HG03378 (cell line): ENCODE results near the gene MYO9B.

Source experiments
- ATAC-seq: cut with Tn5 transposase; IDR thresholded peaks from one replicate; pipeline ENCODE4 v1.9.1; 2021; ENCODE audit warnings: mild to moderate bottlenecking, moderate library complexity; ENCODE audit not compliant: unreplicated experiment

Gene MYO9B, protein sequence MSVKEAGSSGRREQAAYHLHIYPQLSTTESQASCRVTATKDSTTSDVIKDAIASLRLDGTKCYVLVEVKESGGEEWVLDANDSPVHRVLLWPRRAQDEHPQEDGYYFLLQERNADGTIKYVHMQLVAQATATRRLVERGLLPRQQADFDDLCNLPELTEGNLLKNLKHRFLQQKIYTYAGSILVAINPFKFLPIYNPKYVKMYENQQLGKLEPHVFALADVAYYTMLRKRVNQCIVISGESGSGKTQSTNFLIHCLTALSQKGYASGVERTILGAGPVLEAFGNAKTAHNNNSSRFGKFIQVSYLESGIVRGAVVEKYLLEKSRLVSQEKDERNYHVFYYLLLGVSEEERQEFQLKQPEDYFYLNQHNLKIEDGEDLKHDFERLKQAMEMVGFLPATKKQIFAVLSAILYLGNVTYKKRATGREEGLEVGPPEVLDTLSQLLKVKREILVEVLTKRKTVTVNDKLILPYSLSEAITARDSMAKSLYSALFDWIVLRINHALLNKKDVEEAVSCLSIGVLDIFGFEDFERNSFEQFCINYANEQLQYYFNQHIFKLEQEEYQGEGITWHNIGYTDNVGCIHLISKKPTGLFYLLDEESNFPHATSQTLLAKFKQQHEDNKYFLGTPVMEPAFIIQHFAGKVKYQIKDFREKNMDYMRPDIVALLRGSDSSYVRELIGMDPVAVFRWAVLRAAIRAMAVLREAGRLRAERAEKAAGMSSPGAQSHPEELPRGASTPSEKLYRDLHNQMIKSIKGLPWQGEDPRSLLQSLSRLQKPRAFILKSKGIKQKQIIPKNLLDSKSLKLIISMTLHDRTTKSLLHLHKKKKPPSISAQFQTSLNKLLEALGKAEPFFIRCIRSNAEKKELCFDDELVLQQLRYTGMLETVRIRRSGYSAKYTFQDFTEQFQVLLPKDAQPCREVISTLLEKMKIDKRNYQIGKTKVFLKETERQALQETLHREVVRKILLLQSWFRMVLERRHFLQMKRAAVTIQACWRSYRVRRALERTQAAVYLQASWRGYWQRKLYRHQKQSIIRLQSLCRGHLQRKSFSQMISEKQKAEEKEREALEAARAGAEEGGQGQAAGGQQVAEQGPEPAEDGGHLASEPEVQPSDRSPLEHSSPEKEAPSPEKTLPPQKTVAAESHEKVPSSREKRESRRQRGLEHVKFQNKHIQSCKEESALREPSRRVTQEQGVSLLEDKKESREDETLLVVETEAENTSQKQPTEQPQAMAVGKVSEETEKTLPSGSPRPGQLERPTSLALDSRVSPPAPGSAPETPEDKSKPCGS (N-terminal part only)

DNA sequence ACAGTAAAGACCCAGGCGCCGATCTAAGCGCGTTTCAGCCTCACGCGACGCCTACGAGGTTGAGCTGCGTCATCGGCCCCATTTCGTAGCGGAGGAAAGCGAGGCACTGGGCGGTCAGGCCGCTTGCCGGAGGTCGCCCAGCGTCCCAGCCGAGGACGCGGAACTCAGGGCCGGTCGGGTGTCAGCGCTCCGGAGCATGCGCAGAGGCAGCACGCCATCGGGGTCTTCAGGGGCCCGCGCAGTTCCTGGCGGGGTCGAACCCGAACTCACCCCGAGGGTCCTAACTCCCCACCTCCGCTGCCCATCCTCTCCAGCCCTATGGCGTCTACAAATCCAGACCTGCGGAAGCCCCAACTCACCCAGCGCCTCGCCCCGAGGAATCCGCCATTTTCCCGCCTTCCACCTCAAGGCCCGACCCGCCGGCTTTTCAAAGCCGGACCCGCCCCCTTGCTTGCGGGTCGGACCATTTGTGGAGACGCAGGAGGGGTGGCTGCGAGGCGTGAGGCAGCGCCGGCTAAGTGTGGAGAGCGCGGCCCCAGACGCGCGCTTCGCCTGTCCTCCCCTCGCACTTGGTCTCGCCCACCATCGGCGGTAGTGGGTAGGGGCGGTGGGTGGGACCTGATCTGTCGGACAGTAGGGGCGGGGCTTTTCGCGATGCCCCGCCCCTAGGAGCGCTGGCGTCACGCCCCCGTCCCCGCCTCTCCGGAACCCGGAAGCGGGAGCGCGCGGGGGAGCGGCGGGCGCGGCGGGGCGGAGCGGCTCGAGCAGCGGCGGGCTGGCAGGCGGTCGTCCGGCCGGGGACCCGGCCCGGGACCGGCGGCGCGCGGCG, at the start of gene MYO9B, which contains the start of gene HAUS8:
Gene MYO9B (plus strand): TSS at position 743 of the 829 bp plus-strand sequence. CDS start 25,941 bp downstream, outside the sequence.
Gene HAUS8 (minus strand): TSS at position 418 of the 829 bp plus-strand sequence. CDS start 30 bp downstream, at position 388.
- ATAC-seq, result peak; percentile 62

DNA sequence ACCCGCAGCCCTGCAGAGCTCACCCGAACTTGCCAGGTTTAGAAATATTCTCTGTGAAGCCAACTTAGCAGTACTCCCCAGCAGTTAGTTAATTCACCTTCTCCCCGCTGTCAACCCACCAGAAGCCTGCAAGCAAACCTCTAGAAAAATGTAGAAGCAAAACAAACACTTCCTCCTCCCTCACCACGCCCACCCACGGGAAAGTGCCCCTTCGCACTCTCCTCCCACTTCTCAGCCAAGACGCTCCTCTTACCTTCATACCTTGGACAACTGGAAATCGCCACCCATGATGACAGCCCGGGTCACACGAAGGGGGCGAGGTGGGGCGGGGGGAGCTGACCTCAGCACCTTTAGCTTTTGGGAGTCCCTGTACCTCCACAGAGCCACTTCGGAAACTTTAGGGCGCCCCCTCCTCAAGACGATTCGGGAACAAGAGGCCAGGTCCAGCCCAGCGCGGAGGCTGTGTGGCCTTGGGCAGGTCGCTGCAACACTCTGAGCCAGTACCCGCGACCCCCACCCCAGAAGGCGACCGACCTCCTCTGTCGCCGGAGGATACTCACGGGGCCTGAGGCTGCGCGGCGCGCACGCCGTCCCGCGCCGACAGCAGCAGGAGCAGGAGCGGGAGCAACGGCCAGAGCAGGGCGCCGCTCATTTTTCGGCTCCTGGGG, 49.5 kb upstream of the MYO9B start:
- ATAC-seq, result no peak

DNA sequence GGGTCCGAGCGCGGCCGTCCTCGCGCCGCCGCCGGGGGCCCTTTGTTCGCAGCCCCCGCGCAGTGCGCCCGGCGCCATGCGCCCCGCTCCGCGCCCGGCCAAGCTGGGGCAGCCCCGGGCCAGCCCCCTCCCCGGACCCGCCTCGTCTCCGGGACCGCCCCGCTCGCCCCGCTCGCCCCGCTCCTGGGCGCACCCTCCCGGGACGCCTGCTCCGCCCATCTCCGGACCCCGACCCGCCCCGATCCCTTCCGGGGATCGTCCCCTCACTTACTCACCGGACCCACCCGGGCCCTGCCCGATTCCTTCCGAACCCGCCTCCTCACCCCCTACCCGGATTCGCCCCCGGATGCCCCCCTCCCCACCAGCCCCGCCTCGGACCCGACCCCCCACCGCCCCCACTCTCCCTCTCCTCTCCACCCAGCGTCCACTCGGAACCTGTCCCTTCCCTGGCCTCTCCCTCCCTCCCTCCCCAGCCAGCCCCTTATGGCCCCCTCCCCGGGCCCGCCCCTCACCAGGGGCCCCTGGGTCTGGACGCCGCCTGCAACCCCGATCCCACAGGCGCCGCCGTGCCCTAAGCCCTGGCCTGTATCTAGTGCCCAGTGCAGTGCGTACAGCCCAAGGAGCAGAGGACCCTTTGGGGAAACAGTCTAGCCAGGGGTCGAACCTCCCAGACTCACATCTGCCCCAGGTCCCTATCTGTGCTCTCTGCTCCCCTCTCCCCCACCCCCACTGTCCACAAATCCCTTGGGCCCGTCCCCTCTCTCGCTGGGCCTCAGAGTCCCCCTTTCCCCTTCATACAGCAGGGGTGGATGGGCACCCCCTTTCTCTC, 48.7 kb upstream of the MYO9B start, which contains the start of gene CPAMD8:
Gene CPAMD8 (minus strand): TSS at position 105 of the 829 bp plus-strand sequence. CDS start 168 bp downstream, outside the sequence.
- ATAC-seq, result no peak

DNA sequence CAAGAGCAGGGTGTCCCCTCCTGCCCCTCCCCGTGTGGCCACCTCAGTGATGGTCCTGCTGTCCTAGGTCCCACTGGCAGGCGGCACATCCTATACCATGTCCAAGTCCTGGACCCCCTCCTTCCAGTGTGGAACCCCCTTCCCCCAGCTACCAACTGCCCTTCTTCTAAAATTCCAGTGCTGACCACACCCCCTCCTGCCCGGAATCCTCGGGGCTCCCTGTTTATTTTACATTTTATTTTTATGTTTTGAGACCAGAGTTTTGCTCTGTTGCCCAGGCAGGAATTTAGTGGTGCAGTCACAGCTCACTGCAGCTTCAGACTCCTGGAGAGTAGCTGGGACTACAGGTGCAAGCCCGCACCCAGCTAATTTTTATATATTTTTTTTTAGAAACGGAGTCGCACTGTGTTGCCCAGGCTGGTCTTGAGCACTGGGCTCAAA, 48.0 kb upstream of the MYO9B start:
- no peak for ATAC-seq

DNA sequence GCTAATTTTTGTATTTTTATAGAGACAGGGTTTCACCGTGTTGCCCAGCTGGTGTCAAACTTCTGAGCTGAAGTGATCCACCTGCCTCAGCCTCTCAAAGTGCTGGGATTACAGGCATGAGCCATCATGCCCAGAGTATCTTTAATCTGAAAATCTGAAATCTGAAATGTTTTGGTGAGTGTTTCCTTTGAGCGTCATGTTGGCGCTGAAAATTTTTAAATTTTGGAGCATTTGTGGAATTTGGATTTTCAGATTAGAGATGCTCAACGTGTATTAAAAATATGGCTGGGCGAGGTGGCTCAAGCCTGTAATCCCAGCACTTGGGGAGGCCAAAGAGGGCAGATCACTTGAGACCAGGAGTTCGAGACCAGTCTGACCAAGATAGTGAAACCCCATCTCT, 43.8 kb upstream of the MYO9B start:
- ATAC-seq, result no peak

DNA sequence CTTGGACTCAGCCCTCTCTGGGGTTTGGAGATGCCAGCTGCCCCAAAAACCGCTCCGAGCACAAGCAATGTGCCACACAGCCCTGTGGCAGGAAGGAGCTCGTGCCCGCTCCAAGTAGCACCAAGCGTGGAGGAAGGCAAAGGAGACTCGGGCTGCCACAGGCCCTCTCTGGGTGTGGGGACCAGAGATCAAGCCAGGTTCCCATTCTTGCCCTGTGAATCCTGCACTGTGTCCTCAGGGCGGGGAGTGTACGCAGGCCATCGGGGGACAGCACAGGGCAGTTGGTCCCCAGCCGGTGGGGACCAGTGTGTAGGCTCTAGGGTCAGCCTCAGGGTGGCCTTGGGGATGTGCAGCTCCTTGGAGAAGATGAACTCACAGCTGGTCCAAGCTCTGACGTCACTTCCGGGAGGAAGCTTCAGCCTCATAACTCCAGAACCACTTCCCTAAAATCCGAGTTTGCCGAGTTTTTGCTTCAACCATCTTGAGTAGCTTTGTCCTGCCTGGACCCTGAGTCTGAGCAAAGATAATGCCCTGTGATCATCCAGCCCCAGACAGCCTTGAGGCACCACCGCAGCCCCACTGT, 39.6 kb upstream of the MYO9B start:
- no peak for ATAC-seq

DNA sequence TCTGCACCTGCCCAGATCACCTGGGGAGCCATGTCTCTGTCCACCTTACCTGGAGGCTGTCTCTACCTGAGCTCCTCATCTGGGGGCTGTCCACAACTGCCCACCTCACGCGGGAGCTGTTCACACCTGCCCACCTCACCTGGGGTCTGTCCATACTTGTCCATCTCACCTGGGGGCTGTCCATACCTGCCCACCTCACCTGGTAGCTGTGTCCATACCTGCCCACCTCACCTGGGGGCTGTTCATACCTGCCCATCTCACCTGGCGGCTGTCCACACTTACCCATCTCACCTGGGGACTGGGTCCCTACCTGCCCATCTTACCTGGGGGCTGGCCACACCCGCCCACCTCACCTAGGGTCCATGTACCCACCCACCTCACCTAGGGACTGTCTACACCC, 38.9 kb upstream of the MYO9B start:
- no peak for ATAC-seq

DNA sequence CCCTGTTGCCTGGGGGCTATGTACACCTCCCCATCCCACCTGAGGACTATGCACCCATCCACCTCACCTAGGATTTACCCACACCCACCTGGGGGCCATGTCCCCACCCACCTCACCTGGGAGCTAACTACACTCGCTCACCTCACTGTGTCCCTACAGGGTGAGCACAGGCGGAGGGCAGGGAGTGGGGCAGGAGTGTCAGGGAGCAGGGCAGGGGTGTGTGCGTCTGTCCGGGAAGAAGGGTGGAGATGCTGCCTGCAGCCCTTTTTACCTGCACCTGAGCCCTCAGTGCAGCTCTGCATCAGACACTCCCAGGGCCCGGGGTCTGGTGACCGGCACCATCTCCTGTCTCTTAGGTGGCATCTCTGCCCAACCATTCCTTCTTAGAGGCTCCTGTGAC, 38.4 kb upstream of the MYO9B start:
- no peak for ATAC-seq

DNA sequence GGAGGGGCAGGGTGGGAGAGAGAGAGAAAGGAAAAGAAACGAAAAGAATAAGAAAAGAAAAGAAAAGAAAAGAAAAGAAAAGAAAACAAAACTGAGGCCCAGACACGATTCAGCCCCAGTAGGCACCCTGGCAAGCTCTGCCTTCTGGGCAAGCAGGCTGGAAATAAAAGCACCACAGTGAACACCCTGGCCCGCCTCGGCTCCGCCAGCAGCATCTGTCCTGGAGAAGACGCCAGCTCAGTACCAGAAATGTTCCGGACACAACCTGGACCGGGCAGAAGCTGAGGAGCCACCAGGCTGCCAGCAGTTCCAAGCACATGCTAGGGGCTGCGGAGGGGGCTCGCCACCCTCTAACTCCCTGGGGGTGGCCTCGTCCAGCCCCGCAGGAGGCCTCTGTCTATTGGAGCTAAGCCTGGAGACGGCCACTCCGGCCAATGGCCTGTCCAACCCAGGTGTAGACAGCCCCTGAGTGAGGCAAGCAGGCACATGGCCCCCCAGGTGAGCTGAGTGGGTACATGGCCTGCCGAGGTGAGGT, 37.5 kb upstream of the MYO9B start:
- no peak for ATAC-seq

DNA sequence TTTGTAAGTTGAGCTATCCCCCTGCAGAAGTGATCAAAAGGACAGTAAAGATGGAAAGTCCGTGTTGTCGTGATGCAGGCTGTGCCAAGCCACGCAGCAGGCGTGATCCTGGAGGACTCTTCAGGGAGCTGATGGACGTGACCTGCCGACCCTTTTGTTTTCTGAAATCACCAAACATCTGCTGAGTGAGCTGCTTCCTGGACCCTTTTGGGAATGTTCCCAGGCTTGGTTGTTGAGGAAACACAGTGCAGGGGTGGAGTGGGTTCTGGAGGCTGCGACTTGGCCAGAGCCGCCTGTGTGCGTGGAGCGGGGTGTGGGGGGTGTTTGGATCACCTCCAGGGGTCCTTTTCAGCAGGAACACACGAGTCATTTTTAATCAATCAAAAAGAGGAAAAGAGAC, 33.6 kb upstream of the MYO9B start:
- no peak for ATAC-seq

DNA sequence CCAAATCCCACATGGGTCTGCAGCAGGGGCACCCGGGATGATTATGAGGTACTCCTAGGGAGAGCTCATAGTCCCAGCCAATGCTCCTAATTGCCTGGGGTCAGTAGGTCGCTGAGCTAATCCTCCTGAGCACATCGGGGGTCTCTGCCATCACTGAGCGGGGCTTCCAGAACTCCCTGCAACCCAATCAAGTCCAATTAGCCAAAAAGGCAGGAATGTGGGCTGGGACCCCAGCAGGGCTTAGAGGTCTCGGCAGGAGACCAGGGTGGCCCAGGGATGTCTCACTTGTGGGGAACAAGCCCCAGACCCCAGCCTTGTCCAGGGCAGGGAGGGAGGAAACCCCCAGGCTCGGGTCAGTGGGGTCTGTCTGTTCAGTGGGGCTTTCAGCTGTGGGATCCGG, 31.8 kb upstream of the MYO9B start:
- no peak for ATAC-seq

DNA sequence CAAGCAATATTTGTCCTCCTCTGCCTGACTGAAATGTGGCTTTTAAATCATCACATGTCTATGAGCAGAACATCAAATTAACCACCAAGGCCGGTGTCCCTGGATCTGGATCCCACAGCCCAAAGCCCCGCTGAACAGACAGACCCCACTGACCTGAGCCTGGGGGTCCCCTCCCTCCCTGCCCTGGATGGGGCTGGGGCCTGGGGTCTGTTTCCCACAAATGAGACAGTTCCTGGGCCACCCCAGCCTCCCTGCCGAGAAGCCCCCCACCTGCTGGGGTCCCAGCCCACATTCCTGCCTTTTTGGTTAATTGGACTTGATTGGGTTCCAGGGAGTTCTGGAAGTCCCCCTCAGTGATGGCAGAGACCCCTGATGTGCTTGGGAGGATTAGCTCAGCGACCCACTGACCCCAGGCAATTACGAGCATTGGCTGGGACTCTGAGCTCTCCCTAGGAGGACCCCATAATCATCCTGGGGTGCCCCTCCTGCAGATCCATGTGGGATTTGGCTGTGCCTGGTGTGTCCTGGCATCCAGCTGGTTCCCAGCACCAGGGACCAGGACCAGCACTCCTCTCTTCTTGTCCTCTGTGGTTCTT, 29.6 kb upstream of the MYO9B start:
- ATAC-seq, result no peak

DNA sequence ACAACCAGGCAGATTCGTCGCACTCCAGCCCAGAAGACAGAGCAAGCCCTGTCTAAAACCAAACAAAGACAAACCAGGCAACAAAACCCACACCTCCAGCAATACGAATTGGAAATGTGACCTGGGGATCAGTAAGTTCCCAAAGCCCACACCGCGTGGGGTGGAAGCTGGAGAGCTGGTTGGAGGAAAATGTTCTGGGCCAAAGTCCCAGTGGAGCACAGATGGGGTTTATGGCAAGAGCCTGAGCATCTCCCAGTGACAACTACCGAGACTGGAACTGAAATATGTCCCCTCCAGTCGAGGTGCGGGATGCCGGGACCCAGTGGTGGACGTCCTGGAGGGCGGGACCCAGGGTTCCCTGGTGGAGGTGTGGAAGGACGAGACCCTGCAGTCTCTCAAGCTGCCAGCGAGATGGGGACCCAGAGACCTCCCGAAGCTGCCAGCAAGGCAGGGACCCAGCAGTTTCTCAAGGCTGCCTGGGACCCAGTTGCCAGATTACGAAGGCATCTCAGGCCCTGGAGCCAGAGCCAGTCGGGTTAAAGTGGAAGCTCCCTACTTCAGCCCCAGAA, 26.6 kb upstream of the MYO9B start:
- no peak for ATAC-seq

DNA sequence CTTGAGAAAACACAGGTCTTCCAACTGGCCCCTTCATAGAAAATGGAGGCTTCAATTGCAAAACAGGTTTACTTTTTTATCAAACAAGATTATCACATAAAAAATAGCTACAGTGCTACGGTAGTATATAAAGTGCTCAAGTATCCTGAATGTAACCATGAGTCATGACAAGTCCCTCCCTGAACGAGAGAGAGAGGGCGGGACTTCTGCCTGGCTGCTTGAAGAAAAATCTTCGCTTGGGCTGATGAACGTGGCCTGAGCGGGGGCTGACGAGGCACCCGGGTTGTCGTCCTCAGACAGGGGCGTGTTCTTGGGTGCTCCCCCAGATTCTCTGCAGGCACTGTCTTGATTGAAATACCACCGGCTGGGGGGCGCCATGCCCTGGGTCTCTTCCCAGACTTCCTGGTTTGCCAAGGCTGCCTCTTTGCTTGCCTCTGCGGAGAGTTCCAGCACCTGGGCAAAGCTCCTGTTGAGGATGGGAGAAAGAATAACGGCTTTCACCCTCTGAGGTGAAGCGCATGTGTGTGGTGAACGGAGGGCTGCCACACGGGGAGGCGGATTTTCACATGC, 25.8 kb upstream of the MYO9B start:
- ATAC-seq, result no peak

DNA sequence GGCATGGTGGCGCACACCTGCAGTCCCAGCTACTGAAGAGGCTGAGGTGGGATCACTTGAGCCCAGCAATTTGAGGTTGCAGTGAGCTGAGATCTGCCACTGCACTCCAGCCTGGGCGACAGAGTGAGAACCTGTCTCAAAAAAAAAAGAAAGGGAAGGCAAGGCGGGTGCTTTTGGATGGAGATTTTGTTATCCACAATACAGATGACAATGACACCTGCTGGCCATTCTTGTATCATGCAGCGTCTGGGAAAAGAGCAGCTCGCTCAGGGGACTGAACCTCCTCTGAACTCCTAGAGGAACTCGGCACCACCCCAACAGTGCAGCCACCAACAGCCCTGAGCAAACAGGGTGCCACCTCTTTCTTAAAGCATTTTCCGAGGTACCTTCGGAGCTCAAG, 23.1 kb upstream of the MYO9B start:
- ATAC-seq, result no peak

DNA sequence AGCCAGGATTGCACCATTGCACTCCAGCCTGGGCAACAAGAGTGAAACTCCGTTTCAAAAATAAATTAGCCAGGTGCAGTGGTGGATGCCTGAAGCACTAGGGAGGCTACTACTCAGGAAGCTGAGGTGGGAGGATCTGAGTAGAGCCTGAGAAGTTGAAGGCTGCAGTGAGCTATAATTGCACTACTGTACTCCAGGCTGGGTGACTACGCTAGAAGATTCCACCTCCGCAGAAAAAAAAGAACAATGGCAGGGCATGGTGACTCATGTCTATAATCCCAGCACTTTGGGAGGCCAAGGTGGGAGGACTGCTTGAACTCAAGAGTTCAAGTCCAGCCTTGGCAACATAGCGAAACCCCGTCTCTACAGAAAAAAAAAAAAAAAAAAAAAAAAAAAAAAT, 20.8 kb upstream of the MYO9B start:
- ATAC-seq, result no peak

DNA sequence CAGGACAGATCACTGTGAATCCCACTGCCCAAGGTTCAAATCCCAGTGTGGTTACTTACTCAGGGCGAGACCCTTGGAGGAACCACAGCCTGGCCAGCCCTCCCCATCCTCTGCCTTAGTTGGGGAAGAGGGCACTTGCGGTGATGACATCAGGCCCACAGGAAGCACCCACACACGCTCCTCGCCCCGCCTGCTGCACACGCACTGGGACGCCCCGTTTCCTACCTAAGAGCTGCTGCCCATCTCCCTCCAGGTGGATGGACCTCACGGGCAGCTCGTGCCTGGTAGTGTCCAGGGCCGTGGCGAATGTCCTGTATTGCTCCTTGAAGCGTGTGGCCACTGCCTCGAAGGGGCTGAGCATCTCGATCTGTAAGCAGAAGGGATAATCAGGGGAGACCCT, 19.9 kb upstream of the MYO9B start:
- ATAC-seq, result no peak
